ENCODE data around the gene GALNT11.
A peak's percentile ranks its signal among the peaks of the same experiment; 100 is the strongest.
"Not testable (repeated sequence)": the region's sequence is repeated elsewhere in the genome, so short reads cannot be mapped to it uniquely, and the experiment has no call there.

Gene GALNT11

GRCh38 chr7:152025077-152025936 is at the start of gene GALNT11:
GALNT11 (plus strand) TSS chr7:152025674; CDS start chr7:152094228, 68,554 bp downstream.
- DNase-seq (ENCODE audit: extremely low read depth in 1 of 2, low read depth in 1 of 2): peak; percentile 66 to 80

- no peak for DNase-seq (ENCODE audit: extremely low read depth in 1 of 2, low read depth in 1 of 2)
Observed at GRCh38 chr7:151978616-151979015, 46.9 kb upstream of the GALNT11 start.

GRCh38 chr7:151981223-151981622 is 44.3 kb upstream of the GALNT11 start:
- DNase-seq (ENCODE audit: extremely low read depth in 1 of 2, low read depth in 1 of 2): no peak

DNA sequence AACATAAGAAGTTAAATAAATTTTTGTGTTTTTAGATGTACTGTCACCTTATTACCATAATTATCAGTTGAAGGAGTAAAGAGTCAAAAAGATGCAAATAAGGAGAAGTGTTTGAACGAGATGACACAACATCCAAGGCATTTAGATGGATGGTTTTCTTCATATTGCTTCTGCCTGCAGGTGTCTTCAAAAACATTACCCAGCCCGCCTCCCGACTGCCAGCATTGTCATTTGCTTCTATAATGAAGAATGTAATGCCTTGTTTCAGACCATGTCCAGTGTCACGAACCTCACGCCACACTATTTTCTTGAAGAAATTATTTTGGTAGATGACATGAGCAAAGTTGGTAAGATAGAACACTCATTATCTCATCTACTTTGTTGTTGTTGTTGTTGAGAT is 42.7 kb upstream of the GALNT11 start:
- no peak for DNase-seq (ENCODE audit: extremely low read depth in 1 of 2, low read depth in 1 of 2)

- no peak for DNase-seq (ENCODE audit: extremely low read depth in 1 of 2, low read depth in 1 of 2)
Observed at GRCh38 chr7:151984612-151985011, 40.9 kb upstream of the GALNT11 start.

GRCh38 chr7:151987748-151988529 is 37.5 kb upstream of the GALNT11 start:
- DNase-seq (ENCODE audit: extremely low read depth in 1 of 2, low read depth in 1 of 2): no peak

DNA sequence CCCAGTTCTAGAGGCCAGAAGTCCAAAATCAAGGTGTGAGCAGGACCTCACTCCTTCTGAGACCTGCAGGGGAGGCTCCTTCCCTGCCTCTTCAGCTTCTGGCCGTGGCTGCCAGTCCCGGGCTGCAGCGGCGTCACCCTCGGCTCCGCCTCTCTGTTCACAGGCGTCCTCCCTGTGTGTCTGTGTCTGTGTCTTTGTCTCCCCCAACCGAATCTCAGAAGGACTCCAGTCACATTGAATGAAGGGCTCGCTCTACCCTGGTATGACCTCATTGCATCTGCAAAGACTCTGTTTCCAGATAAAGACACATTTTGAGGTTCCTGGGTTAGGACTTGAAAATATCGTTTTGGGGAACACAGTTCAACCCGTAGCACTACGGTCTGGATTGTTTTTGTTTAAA is 33.1 kb upstream of the GALNT11 start:
- peak; percentile 15 to 33 for DNase-seq (ENCODE audit: extremely low read depth in 1 of 2, low read depth in 1 of 2)

DNA sequence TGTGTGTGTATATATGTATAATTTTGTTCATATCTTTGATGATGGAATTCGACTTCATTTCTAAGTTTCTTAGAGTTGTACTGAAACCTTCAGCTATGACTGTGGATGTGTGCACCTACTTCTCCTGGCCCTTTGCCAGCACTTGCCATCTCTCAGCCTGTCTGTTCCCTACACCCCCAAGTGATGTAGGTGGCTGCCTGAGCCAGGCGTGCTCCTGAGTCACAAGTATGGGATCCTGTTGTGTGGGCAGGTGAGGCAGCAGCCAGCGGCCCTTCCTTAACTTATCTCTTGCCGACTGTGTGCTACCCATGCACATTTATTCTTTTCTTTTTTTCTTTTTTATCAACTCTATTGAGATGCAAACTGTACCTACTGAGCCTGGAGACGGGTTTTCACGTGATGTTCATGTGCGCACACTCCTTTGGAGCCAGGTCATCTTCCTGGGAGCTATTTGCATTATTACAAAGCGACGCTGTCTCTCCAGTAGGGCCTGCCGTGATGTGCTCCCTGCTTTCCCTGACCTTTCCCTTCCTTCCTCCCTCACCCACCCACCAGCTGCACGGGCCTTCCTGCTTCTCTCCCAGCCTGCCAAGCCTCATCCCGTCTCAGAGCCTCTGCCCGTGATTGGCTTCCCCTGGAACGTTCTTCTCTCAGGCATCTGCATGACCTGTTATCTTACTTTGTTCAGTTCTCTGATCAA is 31.3 kb upstream of the GALNT11 start:
- peak in 1 of 2 donors; percentile 37 for DNase-seq (ENCODE audit: extremely low read depth in 1 of 2, low read depth in 1 of 2)

GRCh38 chr7:151999424-152000090 is 25.9 kb upstream of the GALNT11 start:
- DNase-seq (ENCODE audit: extremely low read depth in 1 of 2, low read depth in 1 of 2): no peak

- DNase-seq (ENCODE audit: extremely low read depth in 1 of 2, low read depth in 1 of 2): no peak
Observed at GRCh38 chr7:152000191-152000590, 25.3 kb upstream of the GALNT11 start.

- DNase-seq (ENCODE audit: extremely low read depth in 1 of 2, low read depth in 1 of 2): no peak
Observed at GRCh38 chr7:152006336-152006735, 19.1 kb upstream of the GALNT11 start.

- DNase-seq (ENCODE audit: extremely low read depth in 1 of 2, low read depth in 1 of 2): no peak
Observed at GRCh38 chr7:152011860-152012259, 13.6 kb upstream of the GALNT11 start.

- DNase-seq (ENCODE audit: extremely low read depth in 1 of 2, low read depth in 1 of 2): no peak
Observed at GRCh38 chr7:152013230-152013629, 12.2 kb upstream of the GALNT11 start.

DNA sequence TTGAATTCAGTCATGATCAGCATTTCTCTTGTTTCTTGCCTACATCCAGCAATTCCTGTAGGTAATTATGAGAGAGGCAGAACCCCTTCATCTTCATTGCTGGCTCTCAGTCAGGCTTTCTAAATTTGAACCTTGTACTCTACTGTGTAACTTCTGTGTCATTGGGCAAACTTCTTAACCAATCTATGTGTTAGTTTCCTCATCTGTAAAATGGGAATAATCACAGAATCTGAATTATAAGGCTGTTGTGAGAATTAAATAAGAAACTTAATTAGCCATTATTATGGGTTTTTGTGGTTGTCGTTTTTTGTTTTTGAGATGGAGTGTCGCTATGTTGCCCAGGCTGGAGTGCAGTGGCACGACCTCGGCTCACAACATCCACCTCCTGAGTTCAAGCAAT is 11.5 kb upstream of the GALNT11 start:
- no peak for DNase-seq (ENCODE audit: extremely low read depth in 1 of 2, low read depth in 1 of 2)

DNA sequence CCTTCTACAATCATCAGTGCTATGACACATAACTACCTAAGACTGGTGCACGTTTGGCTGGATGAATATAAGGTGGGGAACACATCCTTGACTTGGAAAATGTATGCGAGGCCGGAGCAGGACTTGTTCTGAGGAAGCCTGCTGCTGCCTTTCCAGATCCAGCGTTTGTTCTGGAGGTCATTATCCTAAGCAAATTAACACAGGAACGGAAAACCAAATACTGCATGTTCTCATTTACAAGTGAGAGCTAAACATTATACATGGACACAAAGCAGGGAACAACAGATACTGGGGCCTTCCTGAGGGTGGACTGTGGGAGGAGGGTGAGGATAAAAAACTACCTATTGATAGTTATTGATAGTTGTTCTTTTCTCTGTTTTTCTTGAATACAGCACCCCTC is 10.8 kb upstream of the GALNT11 start:
- DNase-seq (ENCODE audit: extremely low read depth in 1 of 2, low read depth in 1 of 2): no peak

DNA sequence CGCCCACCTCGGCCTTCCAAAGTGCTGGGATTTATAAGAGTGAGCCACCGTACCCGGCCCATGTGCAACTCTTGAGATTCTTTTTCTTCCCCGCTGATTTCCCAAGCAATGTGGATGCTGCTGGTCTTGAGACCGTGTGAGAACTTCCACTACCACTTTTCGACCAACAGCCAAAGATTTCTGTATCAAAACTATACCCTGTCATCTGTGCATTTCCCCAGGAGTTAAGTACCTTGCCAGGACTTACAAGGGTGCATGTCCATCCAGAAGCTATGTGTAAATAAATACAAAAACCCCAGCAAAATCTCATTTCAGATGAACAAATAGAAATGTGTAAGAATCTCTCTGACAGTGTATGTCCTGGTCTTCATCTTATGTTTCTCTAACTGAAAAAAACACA is 9.9 kb upstream of the GALNT11 start:
- no peak for DNase-seq (ENCODE audit: extremely low read depth in 1 of 2, low read depth in 1 of 2)

- no peak for DNase-seq (ENCODE audit: extremely low read depth in 1 of 2, low read depth in 1 of 2)
Observed at GRCh38 chr7:152016947-152017346, 8.5 kb upstream of the GALNT11 start.

GRCh38 chr7:152017683-152018082 is 7.8 kb upstream of the GALNT11 start:
- DNase-seq (ENCODE audit: extremely low read depth in 1 of 2, low read depth in 1 of 2): not testable (repeated sequence)

- not testable (repeated sequence) for DNase-seq (ENCODE audit: extremely low read depth in 1 of 2, low read depth in 1 of 2)
Observed at GRCh38 chr7:152021740-152022139, 3.7 kb upstream of the GALNT11 start.

DNA sequence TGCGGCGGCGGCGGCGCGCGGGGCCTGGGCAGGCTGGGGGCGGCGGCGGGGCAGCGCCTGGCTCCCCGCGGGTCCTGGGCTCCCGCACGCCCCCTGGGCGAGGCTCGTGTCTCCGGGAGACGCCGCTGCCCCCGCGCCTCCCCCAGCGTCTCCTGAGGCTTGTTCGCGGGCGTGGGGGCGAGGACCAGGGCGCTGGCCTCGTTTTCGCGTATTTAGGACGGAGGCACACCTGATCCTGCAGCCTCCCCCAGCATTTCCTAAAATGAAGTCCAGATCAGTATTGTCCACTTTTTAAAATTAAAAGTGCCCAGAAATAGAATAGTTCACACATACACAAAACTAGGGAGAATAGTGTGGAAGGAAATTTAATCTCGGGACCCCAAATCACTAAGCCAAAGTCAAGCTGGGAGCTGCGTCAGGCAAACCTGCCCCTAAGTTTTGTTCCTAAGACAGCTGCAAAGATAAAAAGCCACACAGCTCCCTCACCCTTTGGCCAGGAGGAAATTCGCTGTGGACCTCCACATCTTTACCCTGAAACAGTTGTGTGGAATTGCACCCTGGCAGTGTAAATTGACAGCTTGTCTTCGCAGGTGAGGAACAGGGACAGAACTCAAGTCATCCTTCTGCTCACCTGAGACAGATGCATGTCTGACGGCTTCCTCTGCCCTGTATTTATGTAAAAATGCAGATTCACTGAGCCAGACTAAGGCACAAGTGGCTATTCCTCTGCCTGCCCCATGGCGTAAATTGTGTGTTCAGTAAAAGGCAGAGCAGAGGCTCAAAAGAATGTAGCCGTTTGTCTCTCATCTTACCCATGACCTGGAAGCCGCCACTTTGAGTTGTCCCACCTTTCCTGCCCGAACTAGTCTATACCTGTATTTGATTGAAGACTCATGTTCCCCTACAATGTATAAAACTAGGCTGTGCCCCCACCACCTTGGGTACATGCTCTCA is 740 bp downstream of the GALNT11 start:
- no peak for DNase-seq (ENCODE audit: extremely low read depth in 1 of 2, low read depth in 1 of 2)
